Activated T-helper 1 cell treated with anti-CD3 and anti-CD28 coated beads, Interleukin-2, amount 50 U/mL, for 16 hours (primary cell): ENCODE results near the gene MOSPD3.

Experiments used
- DNase-seq, 2 donors: peaks; one replicate each; pipeline ENCODE4 v3.0.0-alpha.2; 2020; ENCODE audit warnings: low read depth in 1 of 2, low spot score in 1 of 2

The MOSPD3 gene

GRCh38 chr7:100590077-100590737 is 22.1 kb upstream of the MOSPD3 start:
- no peak for DNase-seq

- no peak for DNase-seq
Measured at GRCh38 chr7:100591596-100591995, 20.7 kb upstream of the MOSPD3 start.

- no peak for DNase-seq
Measured at GRCh38 chr7:100595188-100595587, 17.2 kb upstream of the MOSPD3 start.

DNA sequence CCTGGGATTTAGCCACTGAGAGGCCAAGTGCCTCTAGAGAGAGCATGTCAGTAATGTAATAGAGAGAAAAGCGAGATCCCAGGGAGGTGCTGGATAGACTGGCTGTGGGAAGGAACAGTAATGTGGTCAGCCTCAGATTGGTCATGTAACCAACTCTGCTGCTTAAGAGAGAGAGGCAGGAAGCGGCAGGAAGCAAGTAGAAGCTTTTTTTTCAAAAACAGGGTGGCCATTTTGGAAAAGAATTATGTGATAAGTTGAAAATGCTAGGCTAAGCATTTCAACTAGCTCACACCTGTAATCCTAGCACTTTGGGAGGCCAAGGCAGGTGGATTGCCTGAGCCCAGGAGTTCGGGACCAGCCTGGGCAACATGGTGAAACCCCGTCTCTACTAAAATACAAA is 13.9 kb upstream of the MOSPD3 start:
- DNase-seq: no peak

DNA sequence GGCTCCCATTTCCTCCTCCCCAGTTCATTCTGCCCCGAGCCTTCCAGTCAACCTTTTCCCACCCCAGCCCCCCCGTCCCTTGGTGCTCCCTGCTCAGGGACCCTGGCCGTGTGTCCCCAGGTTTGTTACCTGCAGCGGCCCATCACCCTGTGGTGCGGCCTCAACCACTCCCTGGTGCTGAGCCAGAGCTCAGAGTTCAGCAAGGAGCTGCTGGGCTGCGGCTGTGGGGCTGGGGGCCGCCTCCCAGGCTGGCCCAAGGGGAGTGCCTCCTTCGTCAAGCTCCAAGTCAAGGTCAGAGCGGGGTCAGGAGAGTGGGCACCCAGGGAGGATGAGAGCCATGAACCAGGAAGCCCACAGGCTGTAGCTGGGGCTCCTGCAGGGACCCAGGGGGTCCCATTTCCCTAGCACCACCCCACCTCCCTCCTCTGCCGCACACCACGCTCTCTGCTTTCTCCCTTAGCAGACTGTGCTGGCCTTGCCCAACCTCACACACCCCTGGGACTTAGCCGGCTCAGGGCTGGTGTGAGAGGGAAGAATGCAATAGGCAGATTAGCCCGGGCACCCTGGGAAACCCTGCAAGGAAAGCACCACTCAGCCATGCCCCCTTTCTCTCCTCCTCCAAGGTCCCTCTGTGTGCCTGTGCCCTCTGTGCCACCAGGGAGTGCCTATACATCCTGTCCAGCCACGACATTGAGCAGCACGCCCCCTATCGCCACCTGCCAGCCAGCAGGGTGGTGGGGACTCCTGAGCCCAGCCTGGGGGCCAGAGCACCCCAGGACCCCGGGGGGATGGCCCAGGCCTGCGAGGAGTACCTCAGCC is 12.2 kb upstream of the MOSPD3 start:
- no peak for DNase-seq

DNA sequence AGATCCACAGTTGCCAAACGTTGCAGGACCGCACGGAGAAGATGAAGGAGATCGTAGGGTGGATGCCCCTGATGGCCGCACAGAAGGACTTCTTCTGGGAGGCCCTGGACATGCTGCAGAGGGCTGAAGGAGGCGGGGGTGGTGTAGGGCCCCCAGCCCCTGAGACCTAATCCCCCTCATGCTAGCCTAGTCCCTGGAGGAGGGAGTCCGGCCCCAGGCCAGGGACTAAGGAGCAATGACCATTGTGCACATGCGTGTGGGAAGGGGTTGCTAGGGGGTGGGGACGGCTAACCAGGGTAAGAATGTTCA is 11.7 kb upstream of the MOSPD3 start:
- no peak for DNase-seq

DNA sequence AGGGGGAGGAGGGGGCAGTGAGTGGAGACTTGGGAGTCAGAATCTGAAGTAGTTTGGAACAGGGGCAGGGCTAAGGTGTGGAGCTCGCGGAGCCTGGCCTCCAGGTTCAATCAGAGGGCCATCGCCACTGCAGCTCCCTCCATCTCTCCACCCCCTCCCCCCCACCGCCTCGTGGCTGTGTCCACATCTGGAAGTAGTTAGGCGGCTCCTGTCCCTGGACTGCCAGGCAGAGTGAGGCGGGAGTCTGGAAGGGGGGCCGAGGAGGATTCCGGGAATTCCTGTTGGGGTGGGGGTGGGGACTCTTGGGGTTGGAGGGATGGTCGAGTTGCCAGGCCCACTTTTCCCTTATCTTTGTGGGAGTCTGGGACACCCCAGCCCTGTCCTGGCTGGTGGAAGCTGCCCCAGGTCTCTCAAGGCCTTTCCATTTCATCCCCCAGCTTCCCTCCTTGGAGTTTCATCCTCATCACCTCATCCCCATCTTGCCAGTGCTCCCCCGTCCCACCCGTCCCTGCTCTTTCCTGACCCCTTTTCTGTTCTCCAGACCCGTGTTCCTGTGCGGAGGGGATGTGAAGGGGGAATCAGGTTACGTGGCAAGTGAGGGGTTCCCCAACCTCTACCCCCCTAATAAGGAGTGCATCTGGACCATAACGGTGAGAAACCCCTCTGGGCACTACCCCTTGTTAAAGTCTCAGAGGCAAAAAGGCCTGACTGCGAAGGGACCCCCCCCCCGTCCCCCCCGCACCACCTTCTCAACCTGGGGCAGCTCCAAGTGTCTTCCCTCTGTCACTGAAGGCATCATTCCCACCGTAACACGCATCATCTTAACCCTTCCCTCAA is 9.2 kb upstream of the MOSPD3 start:
- DNase-seq: no peak

DNA sequence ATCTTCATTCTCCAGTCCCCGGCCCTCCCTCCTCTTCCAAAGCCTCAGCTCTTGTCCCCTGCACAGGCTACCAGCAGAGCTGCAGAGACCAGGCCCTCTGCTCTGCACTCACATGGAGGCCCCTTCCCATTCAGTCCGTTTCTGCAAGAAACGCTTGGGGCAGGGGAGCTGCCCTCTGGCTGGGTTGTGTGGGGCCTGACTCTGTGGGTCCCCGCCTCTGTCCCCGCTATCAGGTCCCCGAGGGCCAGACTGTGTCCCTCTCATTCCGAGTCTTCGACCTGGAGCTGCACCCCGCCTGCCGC is 8.7 kb upstream of the MOSPD3 start:
- no peak for DNase-seq

- peak; percentile 44 to 62 for DNase-seq
Measured at GRCh38 chr7:100604028-100604975, 8.0 kb upstream of the MOSPD3 start.

GRCh38 chr7:100604976-100605911 is 7.1 kb upstream of the MOSPD3 start:
- DNase-seq: peak in 1 of 2 donors; percentile 16

- no peak for DNase-seq
Measured at GRCh38 chr7:100606313-100606712, 6.0 kb upstream of the MOSPD3 start.

- DNase-seq: no peak
Measured at GRCh38 chr7:100607111-100607510, 5.2 kb upstream of the MOSPD3 start.

DNA sequence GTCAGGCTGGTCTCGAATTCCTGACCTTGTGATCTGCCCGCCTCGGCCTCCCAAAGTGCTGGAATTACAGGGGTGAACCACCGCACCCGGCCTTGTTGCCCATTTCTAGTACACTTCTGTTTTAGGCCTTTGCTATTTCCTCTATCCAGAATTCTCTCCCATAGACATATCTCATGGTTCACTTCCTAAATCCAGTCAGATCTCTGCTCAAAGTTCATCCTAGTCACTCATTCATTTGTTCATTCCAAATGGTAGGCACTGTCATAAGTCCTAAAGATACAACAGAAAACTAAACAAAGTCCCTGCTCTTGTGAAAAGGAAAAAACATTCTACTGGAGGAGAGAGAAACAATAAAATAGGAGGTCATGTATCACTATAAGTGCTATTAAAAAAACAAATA is 2.4 kb upstream of the MOSPD3 start:
- no peak for DNase-seq

DNA sequence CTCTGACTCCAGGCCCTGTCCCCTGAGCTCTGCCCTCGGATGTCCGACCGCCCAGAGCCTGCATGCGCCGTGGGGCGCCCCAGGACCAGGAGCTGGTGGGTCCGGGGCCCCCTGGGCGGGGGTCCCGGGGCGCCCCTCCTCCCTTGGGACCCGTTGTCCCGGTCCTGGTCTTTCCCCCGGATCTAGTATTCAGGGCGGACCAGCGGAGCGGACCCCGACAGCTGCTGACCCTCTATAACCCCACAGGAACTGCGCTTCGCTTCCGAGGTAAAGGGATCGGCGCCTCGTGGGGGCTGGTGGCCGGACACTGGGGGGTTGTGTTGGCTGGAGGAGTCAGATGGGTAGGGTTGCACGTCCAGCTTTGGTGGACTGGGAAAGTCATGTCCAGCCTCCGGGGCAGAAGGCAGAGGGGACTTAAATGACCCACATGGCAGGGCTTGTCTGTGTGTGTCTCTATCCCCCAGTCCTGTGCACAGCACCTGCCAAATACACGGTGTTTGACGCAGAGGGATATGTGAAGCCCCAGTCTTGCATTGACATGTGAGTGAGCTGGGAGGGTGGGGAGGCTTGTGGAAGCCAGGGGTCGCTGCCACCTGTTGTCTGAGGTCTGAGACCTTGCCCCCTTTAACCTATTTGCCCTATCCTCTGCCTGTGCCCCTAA is 520 bp downstream of the MOSPD3 start:
- DNase-seq: no peak

DNA sequence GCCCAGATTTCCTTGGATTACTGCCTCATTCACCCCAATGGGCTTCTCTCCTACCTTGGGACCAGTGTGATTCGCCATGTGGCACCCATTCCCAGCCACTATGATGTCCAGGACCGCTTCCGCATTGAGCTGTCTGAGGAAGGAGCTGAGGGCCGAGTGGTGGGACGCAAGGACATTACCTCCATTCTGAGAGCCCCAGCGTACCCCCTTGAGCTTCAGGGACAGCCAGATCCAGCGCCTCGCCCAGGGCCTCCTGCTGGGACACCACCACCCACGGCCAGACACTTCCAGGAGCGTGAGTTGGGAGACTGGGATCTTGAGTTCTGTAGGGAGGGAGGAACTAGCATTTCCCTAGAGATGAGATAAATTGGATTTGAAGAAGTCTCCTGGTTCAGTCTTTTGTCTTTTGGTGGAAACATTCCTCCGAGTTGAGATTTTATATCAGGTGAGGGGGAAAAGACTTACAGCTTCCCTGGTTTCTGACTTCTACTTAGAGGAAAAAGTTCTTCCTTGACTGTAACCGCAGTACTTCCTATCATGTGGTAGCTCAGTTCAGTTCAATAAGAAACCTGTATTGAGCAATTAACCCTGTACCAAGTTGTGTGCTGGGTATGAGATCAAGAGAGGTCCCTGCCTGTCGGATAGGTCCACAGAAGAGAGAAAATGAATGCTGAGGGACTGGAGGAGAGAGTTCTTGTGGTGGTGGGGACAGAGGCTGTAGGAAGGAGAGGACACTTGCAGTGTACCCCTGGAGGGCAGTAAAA is 1.3 kb downstream of the MOSPD3 start:
- DNase-seq: no peak

GRCh38 chr7:100614308-100614861 is 2.0 kb downstream of the MOSPD3 start:
- DNase-seq: no peak

DNA sequence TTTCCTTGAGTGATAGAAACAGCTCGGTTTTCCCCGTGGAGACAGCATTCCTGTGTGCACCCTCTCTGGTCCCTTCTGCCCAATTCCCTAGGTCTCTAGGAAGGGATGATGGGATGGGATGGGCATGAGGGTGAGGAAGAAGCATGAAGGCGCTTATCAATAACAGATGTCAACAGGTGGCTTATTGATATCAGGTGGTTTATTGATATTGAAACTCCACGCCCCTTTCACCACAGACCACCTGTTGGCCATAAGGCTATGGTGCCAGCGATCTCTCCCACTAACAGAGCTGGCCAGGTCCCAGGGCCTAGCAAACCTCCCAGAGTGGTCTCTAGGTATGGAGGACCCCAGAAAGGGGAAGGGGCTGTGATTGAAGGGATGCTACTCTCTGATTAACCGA is 7.9 kb downstream of the MOSPD3 start:
- DNase-seq: no peak

GRCh38 chr7:100620804-100621203 is 8.5 kb downstream of the MOSPD3 start:
- DNase-seq: no peak
